GM19467 (cell line): ENCODE measurements around the gene COL25A1.
"Not testable (repeated sequence)": the region's sequence is repeated elsewhere in the genome, so short reads cannot be mapped to it uniquely, and the experiment has no call there.

Experiments used
- ATAC-seq: cut with Tn5 transposase; IDR thresholded peaks from one replicate; pipeline ENCODE4 v1.9.1; 2021; ENCODE audit warnings: mild to moderate bottlenecking, moderate library complexity; ENCODE audit not compliant: unreplicated experiment

Gene COL25A1

GRCh38 chr4:109174224-109174953 is 128.1 kb downstream of the COL25A1 start:
- ATAC-seq = no peak

- ATAC-seq = no peak
Observed at GRCh38 chr4:109172301-109172700, 130.2 kb downstream of the COL25A1 start.

DNA sequence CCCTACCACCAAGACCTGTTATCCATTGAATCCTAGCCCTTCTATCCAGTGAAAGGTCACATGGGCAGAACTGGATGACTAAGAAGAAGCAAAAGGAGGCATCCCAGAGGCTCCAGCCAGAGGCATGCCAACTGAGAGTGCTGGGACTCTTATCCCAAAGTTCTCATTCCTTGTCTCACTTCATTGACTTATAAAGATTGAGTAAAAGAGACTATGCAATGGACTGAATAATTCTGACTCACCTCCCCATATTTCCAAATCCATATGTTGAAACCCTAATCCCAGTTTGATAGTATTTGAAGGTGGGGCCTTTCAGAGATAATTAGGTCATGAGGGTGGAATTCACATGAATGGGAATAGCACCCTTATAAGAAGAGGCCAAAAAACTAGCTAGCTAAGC is 131.4 kb downstream of the COL25A1 start:
- no peak for ATAC-seq

- ATAC-seq = no peak
Observed at GRCh38 chr4:109169170-109169569, 133.3 kb downstream of the COL25A1 start.

DNA sequence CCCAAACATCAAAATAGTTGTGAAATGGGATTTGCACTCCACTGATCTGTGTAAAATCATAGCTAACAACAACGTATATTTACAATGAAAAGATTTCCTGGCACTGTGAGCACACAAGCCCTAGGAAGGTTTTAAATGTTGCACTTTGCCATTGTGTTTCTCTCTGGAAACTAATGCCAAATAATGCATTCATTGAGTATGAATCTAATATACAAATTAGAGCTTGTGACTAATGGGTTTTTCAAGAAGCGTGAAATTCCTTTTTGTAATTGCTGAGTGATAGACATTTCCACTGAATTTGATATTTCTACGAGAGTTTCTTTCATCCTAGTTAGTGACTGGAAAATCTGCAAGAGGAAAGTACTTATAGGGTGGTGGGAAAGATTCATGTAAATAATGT is 135.9 kb downstream of the COL25A1 start:
- no peak for ATAC-seq

DNA sequence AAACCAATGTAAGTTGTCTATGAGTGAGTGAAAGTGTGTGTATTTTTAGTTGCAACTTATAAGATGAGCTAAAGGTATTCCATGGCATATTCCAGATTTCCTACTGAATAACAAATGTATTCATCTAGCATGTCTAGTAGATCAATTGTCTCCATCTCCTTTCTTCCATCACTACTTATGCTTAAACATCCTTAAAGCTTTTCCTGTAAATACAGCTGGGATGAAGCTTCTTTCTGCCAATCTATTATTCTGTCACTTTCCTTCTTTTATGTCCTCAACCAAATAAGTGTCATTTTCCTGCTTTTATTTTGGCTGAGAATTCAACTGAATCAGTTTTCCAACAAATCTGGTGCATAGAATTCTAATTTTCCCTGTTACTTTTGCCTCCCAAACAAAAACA is 136.3 kb downstream of the COL25A1 start:
- no peak for ATAC-seq

DNA sequence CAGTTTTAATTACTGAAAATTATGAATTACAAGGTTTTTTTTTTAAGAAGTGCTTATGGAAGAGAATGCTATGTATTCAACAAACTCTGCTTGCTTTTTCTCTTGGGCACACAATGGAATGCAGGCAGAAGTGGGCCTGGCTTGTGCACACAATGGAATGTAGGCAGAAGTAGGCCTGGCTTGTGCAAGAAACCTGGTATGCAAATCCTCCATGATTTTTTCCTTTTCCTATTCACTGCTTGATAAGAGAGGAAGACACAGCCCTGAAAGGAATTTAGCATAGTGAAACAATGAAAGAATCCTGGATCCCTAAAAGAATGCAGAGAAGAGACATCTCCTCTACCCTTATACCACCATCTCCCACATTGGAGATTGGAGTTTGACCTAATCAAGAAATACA is 138.4 kb downstream of the COL25A1 start:
- no peak for ATAC-seq

DNA sequence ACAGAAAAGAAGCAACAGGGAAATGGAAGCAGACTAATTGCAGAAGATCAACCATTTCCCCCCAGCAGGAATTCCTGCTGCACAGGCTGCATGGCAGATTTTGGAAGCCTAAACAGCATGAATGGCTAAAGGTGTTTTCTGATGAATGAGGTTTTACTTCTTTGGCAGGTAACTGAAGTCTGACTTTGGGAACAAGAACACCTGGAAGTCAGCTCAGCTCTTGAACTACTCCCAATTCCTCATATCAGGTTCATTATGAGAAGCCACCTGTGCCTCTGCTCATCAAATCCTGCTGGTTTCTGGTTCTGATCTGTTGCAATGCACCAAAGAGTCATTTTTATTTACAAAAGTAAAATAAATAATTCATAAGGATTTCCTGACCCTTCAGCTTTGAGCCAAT is 139.0 kb downstream of the COL25A1 start:
- no peak for ATAC-seq

GRCh38 chr4:109162759-109163158 is 139.7 kb downstream of the COL25A1 start:
- ATAC-seq = no peak

DNA sequence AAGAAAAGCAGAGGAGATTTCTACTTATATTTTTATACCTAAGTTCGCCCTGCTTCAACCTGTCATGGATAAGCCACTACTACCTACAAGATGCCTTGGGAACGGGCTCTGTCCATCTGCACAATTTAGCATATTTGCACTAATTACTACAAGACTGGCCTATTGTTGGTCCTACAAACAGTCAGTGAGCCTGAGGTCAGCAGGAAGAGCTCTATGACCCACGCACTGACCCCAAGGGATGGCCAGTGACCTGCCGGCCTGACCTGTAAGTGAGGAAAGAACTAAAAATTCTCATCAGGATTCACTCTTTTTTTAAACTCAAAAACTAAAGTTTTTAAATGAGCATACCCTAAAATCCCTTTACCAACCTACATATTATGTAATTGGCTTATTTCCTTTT is 142.0 kb downstream of the COL25A1 start:
- no peak for ATAC-seq

DNA sequence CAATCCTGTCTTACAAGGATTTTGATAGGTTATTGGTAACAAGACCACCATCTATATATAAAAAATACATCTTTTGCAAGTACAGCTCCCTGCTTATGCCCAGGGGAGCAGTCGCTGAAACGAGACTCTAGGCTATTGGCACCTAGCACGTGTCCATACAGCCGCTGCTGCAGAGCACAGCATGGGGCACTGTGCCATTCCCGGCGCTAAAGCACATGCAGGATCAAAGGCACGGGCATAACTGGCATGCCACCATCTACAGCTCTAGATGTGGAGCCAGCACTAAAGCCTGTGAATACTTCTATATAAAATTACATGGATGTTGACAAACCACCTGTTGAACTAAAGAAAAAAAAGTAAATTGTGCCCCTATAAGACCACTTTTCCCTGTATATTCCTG is 144.8 kb downstream of the COL25A1 start:
- no peak for ATAC-seq

DNA sequence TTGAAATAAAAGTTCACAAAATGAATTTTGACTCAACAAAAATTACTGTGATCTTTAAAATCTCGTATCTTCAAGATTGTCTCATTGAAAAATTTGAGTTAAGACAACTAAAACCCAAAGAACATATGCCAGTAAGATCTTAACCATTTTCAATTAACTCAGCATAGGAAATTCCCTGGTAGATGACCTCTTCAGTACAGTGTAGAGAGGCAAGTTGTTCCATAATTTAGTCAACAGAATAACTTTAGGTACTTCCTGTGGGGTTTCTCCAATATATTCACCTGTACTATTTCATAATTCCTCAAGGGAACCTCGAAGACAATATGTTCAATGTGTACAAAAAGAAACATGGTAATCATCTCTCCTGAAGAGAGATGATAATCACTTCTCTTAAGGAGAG is 145.3 kb downstream of the COL25A1 start:
- ATAC-seq = no peak

DNA sequence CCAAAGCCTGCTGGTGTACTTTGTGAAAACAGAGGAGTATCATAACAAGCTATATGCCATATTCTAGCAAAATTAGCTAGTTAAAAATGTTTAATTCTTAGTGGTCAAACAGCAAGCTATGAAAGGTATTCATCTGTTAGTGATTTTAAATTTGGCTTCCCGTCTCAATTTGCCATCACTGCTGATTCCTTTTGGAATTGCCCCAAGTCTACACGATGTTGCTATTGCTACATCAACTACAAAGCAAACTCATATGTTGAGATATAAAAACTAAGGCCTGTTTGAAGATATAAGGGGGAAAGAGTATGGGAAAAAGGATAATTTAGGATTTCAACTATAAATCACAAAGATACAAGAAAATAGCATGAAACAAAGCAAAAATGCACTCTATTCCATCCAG is 146.1 kb downstream of the COL25A1 start:
- ATAC-seq = no peak

GRCh38 chr4:109155682-109156283 is 146.7 kb downstream of the COL25A1 start:
- no peak for ATAC-seq

GRCh38 chr4:109155084-109155483 is 147.4 kb downstream of the COL25A1 start:
- no peak for ATAC-seq

GRCh38 chr4:109154424-109154823 is 148.0 kb downstream of the COL25A1 start:
- no peak for ATAC-seq

- ATAC-seq = no peak
Observed at GRCh38 chr4:109149836-109150235, 152.6 kb downstream of the COL25A1 start.

GRCh38 chr4:109148577-109149075 is 153.8 kb downstream of the COL25A1 start:
- no peak for ATAC-seq

GRCh38 chr4:109147135-109147534 is 155.3 kb downstream of the COL25A1 start:
- ATAC-seq = no peak

DNA sequence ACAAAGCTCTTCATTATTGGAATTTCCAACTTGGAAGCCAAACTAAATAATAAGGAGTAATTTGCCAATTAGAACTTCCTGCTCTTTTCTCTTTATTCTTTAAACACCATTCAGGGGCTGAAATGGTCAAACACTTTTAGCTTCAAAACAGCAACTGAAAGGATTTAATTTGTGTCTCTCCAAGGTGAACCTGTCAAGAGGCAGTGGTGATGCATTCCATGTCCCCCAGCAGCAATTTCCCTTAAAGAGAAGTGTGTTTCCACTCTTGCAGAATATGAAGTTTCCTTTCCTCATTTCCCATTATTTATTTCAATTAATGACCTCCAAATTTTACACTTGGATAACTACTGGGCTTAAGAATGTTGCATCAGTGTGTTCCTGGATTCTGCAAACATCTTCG is 156.0 kb downstream of the COL25A1 start:
- ATAC-seq = no peak

- not testable (repeated sequence) for ATAC-seq
Observed at GRCh38 chr4:109138125-109138524, 164.3 kb downstream of the COL25A1 start.

DNA sequence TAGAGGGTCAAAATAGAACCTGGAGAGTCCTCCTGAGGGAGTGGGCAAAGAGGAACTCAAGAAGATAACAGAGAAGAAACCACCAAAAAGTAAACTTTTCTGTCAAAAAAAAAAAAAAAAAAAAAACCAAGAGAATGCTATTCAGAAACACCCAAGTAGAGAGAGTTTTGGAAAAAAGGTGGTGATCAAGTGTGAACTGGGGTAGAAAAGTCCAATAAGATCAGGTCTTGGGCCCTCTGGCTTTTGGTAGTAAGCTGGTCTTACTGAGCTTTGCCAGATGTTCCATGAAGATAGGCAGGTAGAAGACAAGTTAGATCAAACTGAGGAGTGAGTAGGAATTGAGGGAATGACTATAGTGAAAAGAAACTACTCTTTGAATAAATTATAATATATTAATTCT is 167.5 kb downstream of the COL25A1 start:
- no peak for ATAC-seq

DNA sequence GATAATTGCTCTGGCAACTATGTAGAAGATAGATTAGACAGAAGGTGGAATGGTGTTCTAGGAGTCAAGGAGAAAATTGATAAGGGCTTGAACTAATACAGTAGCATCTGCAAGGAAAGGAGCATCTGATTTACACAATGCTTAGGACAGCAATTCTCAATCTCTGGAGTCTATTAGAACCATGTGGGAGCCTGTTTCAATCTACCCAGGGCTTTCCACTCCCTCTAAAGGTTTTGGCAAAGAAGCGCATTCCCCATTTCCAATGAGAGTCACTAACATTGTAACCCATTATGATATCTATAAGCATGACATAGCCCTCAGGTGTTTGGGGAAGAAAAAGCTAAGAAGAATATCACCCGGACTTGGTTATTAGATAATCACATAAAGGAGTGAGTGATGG is 168.2 kb downstream of the COL25A1 start:
- no peak for ATAC-seq
